GM21360 (cell line): ENCODE measurements around the gene KAZALD1.

ENCODE experiments used
- ATAC-seq: cut with Tn5 transposase; IDR thresholded peaks from one replicate; pipeline ENCODE4 v1.9.1; 2021; ENCODE audit warnings: mild to moderate bottlenecking, moderate library complexity; ENCODE audit not compliant: unreplicated experiment

KAZALD1 gene

DNA sequence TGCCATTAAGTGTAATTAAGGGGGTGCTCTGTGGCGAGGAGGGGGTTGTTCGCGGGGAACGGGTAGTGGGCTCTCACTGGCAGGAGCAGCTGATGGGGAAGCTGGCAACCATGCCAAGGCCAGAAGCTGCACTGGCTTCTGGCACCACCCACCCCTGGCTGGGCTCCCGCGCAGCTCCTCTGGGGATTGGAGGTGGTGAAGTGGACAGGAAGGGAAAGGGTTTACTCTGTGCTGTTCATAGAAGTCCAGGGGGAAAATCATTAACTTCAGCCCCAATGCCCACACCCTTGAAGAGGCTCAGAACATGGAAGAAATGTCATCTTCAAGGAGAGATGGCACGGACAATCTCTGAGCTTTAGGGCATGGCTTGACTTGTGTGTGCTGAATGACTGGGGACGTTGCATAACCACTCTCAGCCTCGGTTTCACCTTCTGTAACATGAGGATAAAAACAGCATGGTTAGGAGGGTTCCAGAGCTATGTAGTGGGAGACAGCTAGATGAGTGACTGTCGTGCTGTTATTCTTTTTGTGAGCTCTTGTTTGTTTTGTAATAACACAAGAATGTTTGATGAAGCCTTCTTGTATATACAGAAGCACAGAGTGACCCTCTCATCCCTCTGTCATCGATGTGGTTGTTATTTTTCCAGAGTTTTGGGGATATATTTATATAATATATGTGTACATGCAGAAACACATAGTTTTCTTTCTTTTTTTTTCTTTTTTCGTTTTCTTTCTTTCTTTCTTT lies 29.9 kb downstream of the KAZALD1 start:
- ATAC-seq, result no peak

DNA sequence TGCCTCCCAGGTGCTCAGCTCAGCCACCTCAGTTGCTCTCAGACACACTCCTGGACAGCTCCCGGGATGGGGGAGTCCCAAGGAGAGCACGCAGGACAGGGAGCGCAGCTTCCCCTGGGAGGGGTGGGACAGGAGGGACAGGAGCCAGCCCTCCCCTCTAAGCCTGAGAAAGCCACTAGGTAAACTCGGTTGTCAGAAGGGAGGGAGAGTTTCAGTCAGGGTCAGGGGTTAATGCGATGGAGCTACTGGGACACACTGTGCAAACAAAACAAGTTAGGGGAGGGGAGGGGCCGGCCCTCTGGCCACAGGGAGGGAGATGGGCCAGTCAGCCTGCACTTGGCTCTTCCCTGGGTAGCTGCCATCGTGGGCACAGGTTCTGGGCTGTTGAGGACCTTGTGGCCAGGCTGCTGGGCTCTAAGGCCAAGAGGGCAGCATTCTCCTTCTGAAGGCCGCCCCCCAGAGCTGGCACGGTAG lies 31.1 kb downstream of the KAZALD1 start:
- ATAC-seq, result no peak

DNA sequence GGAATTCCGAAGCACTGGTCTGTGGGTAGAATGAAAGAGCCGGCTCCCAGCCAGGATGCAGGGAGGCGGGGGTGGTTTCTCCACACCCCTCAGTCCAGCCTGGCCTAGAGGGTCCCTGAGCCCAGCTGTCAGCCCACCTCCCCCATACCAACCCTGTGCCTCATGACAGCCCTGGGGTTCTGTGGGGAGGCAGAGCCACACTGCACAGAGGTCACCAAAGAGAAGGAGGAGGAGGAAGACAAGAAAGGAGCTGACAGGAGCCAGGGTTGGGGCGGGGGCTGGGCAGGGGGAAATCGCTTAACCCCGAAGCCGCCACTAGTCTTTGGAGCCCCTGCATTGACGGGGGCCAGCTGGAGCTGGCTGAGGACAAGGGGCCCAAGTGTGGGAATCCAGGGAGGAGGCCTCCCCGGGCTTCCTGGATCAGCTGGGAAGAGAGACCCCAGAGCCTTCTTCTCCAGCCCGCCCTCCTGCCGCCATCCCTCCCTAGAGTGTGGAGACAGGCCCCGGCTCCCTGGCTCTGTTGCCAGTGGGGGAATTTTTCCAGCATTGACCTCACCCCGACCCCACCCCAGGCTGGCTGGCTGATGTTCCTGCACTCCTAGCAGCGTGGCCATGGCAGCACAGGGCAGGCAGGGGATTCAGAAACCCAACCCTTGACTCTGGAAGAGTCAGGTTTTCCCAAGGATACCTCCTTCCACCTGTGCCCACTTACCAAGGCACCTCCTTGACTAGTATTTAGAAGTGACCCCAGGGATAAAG lies 32.5 kb downstream of the KAZALD1 start:
- ATAC-seq, result no peak

DNA sequence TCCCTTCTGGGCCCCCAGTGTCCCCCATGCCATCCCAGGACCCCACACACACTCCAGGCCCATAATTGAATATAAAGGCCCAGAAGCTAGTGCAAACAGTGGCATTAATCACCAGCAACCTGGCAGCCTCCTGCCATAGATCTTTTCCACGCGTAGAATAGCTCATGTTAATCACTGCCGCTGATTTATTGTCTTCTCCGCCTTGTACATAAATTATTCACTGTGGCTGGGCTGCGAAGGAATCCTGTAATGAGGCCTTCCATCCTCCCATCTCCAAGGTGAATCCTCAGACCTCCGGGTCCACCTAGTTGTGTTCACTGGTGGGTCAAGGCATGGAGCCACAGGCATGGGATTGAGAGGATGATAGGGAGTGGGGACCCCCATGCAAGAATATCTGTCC lies 33.2 kb downstream of the KAZALD1 start:
- no peak for ATAC-seq

DNA sequence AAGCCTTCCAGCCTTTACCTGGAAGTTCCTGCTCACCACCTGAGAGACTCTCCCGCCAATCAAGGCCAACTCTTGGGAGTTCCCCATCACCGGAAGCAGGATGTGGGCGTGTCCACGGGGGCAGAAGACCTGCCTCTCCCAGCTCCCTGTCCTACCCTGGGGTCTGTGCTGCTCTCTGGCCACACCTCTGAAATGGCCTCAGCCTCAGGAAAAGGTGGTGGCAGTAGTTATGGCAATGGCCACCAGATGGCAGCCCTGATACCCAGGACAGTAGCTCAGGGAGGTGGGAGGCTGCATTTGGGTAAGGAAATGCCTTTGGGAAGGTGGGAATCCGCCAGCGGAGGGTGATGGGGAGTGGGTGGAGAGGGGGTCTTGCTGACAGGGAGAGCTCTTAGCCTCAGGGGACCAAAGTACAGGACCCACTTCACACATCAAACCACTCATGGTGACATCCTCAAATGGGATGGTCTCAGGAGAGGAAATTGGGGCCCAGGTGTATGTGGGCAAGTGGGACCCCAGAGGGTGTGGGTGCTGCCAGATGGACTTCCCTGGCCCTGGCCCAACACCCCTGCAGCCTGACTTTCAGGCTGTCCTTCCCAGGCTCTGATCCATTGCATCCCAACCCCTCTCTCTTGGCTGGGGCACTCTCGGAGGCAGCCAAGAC lies 33.9 kb downstream of the KAZALD1 start:
- peak; percentile 73 for ATAC-seq

DNA sequence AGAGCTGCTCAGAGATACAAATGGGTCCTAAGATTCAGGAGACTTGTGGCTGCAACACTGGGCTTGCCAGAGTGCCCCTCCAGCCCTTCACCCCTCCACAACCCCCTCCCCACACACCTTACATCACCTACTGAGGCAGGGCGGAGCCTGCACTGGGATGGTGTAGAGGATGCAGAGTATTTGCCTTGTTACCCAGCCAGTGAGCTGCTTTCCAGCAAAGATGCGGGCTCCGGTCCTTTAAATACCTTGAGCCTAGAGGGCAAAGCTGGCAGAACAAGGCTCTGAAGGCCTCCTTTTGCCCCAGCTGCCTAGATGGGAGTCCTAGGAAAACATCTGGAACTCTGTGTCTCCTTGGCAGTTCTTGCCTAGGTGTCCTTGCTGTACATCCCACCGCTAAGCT lies 34.6 kb downstream of the KAZALD1 start:
- ATAC-seq, result no peak

DNA sequence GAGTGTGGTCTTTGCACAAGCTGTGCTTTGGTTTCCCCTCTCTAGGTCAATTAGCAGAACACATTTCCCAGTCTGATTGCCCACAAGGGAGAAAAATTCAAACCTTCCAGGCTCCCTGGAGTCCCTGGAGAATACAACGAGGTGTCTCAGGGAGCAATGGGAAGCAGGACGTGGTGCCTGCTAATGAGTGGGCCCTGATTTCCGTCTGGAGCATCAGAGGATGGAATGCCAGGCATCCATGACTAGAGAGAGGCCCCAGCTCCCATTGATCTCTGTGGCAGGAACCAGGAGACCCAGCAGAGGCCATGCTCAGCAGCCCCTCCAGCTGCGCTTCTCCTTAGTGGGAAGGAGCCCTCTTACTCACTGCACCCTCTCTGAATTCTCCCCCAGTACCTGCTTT lies 36.1 kb downstream of the KAZALD1 start:
- ATAC-seq, result no peak

DNA sequence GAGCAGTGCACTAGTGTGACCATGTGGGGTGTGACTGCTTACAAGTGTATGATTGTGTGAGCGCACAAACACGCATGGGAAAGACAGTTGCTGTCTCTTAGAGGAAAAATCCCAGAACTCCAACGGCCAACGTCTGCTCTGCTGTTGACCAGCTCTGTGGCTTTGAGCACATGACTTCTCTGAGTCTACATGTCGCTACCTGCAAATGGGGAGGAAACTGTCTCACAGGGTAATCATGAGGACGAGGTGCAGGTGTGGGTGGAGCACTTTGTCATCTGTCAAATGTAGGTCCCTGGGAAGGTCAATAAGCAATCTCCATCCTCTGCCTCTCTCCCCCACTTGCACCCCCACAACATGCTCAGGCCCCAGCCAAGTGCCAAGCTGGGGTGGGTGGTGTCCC lies 38.1 kb downstream of the KAZALD1 start:
- no peak for ATAC-seq

DNA sequence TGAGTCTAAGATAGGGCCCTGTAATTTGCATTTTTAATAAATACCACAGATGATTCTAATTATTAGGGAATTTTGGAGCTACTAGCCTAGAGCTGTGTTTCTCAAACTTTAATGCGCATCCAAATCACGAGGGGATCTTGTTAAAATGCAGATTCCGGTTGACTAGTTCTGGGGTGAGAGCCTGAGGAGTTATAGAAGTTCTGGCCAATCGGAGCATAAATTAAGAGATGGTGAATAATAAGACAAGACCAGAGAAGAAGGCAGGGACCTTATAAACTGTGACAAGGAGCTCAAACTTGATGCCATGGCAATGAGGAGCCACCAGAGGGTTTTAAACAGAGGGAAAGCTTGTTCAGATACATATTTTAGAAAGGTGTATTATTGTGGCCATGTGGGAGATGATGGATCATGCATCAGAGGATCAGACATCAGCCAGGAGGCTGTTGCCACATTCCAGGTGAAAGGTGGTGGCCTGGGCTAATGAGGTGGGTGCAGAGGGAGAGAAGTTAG lies 39.6 kb downstream of the KAZALD1 start:
- ATAC-seq, result no peak

DNA sequence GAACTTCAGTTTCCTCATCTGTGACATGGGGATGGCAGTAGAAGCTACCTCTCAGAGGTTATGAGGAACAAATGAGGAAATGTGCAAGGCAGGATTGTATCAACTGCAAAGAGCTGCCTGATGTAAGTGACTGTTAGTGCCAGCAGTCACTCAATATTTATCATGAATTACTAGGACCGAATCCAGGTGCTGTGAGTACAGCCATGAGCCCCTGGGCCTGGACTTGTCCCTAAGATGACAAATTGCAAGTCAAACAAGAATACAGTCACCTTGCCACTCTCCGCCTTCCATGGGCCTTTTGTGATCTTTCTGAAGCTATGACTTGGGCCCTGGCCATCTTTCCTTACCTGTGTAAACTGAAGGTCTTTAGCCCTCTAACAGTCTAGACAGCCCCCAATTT lies 41.6 kb downstream of the KAZALD1 start:
- ATAC-seq, result no peak

DNA sequence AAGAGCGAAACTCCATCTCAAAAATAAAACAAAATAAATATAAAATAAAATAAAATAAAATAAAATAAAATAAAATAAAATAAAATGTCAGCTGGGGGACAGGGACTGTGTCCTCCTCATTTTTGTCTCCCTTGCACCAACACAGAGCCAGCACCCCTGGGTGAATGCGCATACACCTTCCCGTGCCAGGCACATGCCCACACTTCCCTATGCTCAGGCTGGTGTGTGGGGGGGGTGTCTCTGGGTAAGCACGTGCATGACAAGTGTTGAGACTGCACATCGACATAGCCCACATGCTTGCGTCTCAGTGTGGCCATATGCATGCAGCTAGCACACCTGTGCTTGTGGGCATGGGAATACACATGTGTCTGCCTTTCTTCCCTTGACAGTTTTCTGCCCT lies 44.6 kb downstream of the KAZALD1 start:
- no peak for ATAC-seq

DNA sequence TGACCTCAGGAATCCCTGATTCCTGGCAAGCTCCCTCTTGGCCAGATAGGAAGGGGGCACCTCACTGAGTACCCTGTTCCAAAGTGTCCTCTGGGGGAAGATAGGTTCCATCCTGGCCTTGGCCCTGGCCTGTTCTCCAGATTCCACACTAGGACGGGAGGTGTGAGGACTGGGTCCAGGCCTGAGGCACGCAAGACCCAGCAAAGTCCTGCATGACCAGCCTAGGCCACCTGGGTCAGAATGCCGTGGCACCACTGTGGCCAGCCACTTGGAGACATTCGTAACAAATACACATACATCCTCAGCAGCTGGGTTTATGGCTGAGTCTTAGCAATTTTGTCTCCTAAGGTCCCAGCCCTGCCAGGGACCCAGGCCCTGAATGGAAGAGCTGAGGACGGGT lies 46.0 kb downstream of the KAZALD1 start:
- no peak for ATAC-seq

DNA sequence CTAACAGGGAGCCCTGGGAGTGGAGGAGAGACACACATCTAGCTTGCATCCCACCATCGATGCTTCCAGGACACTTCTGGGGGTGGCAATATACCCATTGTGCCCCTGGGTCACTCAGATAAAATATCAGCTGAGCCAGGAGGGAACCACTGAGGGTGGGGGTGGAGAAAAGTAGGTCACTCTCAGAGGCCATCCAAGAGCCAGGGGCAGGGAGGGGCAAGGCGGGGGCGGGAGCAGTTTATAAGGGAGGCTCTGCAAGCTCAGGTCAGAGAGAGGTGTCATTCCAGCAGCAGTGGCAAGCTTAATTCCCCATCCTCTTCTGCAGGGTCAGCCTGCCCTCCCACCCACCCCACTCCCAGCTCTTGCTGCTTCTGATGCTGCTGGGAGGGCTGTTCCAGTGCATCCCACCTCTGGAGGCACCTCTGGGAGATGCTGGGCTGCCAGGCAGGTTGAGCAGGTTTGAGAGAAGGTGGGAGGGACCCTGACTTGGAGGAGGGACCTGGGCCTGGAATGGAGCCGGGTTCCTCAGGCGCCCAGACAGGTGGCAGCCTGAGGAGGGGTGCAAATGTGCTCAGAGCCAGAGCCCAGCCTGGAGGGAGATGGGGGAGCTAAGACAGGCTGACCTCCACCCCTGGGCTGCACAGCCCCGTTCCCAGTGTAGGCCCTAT lies 49.2 kb downstream of the KAZALD1 start:
- ATAC-seq, result no peak

DNA sequence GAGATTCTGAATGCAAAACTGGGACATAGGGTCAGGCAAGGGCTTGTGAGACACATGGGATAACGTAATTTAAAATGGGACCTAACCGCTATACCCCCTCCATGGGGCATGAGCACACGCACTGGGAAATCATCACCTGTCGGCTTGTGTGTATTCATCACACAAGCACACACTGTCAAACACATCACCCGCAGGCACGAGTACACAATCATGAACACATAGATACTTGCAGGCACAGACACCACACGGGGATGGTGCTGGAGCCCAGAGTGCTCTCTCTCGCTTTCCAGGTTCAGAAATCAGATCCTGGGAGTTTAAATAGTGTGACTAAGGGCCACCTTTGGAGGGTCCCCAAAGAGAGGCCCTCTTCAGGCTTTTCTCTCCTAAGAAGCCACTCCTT lies 49.8 kb downstream of the KAZALD1 start:
- no peak for ATAC-seq

DNA sequence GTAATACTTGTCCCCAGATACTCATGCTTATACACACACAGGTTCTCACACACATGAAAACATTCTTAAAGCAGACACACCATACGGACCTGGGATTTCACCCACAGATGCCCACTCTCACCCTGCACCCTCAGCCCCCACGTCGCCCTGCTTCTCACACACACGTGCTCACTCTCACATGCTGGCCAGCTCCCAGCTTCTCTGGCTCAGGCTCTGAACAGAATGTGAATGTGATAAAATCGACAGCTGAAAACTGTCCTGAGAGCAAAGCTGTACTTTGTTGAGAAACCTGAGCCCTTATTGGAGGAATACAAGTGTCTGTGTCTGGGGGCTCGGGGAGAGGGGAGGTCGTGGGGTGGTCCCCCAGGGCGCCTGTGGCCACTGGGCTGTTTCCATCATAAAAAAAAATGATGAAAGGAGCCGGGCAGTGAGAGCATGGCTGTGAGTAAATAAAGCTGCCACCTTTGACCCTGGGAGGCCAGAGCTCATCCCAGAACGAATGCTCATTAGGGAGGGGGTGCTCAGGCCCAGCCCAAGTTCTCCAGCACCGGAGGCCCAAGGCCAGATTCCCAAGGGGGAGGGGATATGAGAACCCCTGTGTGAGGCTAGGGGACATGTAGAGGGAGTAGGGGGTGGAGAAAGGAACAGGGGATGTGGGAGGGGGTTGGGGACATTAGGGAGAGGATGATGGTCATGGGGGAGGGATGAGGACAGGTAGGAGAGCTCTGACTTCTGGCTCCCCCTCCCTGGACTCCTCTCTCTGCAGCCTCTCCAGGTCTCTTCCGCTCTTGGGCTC lies 51.2 kb downstream of the KAZALD1 start:
- ATAC-seq, result no peak

DNA sequence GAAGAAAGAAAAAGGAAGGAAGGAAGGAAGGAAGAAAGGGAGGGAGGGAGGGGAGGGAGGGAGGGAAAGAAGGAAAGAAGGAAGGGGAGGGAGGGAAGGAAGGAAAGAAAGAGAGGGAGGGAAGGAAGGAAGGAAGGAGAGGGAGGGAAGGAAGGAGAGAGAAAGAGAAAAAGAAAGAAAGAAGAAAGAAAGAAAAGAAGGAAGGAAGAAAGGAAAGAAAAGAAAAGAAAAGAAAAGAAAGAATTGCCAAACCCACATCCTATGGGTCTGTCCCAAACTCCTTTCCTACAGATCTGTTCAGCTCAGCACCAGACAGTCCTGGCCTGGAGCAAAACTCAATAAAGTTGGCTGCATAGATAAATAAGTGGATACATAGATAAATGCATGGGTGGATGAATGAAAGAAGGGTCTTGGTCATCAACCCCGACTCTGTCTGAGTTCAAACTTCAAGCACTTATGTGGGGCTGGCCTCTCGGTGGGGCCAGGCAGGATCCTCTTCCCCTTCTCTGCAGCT lies 52.2 kb downstream of the KAZALD1 start:
- ATAC-seq, result no peak

DNA sequence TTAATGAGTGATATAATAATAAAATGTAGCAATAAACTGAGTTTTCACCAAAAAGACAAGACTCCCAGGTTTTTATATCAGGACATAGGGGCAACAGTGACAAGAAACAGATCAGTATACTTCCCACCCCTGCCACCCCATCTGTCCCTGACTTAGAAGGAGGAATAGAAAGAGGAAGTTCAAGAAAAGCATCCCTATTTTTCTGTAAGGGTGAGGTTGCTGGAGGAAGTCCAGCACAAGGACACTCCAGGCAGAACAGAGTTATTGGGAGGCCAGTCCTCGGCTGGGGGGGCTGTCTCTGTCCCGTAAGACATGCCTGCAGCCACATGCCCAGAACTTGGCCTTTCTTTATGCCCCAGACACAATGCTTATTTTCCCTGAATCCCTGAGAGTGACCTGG lies 52.9 kb downstream of the KAZALD1 start:
- no peak for ATAC-seq
